Ishikawa (cell line): ENCODE results near the gene INAFM2.

Experiments used
- CEBPB ChIP-seq: IDR thresholded peaks from 2 replicates; pipeline ENCODE4 v1.6.1; 2012
- CREB1 ChIP-seq: IDR thresholded peaks from 2 replicates; pipeline ENCODE4 v1.6.1; 2012; ENCODE audit warnings: low read depth
- EGR1 ChIP-seq: IDR thresholded peaks from 2 replicates; pipeline ENCODE4 v1.6.1; 2012
- EP300 ChIP-seq: IDR thresholded peaks from 2 replicates; pipeline ENCODE4 v1.6.1; 2012; ENCODE audit warnings: borderline replicate concordance
- FOXM1 ChIP-seq: IDR thresholded peaks from 2 replicates; pipeline ENCODE4 v1.6.1; 2012; ENCODE audit warnings: low read depth, borderline replicate concordance
- NFIC ChIP-seq: IDR thresholded peaks from 2 replicates; pipeline ENCODE4 v1.6.1; 2012
- RAD21 ChIP-seq: IDR thresholded peaks from 2 replicates; pipeline ENCODE4 v1.6.1; 2012; ENCODE audit warnings: low read depth
- TAF1 ChIP-seq: IDR thresholded peaks from 2 replicates; pipeline ENCODE4 v1.6.1; 2012; ENCODE audit warnings: low read depth, mild to moderate bottlenecking
- TCF12 ChIP-seq: IDR thresholded peaks from 2 replicates; pipeline ENCODE4 v1.6.1; 2012; ENCODE audit warnings: low read depth
- TEAD4 ChIP-seq: IDR thresholded peaks from 2 replicates; pipeline ENCODE4 v1.6.1; 2012
- YY1 ChIP-seq: IDR thresholded peaks from 2 replicates; pipeline ENCODE4 v1.6.1; 2012; ENCODE audit warnings: low read depth
- ZBTB7A ChIP-seq: IDR thresholded peaks from 2 replicates; pipeline ENCODE4 v1.6.1; 2012; ENCODE audit warnings: low read depth
- TF ChIP-seq, protein P1 (sequence below): IDR thresholded peaks from 2 replicates; pipeline ENCODE4 v1.6.1; 2012; ENCODE audit warnings: low read depth, mild to moderate bottlenecking
- TF ChIP-seq, protein P2 (sequence below): IDR thresholded peaks from 2 replicates; pipeline ENCODE4 v1.6.1; 2012
- TF ChIP-seq, protein P3 (sequence below): IDR thresholded peaks from 2 replicates; pipeline ENCODE4 v1.6.1; 2012

INAFM2 gene

DNA sequence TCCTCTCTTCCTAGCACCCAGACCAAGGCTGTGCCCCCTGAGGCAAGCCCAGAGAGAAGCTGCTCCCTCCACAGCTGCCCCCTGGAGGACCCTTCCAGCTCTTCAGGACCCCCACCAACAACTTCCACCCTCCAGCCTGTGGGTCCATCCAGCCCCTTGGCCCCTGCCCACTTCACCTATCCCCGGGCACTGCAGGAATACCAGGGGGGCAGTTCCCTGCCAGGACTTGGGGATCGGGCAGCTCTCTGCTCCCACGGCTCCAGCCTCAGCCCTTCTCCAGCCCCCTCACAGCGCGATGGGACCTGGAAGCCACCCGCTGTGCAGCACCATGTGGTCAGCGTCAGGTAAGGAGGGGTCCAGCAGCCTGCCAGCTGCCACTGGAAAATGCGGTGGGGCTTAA, 40.1 kb downstream of the INAFM2 start:
- TF ChIP-seq CEBPB, result no peak
- no peak for TF ChIP-seq FOXM1
- no peak for TF ChIP-seq EGR1
- TF ChIP-seq, protein P1, sequence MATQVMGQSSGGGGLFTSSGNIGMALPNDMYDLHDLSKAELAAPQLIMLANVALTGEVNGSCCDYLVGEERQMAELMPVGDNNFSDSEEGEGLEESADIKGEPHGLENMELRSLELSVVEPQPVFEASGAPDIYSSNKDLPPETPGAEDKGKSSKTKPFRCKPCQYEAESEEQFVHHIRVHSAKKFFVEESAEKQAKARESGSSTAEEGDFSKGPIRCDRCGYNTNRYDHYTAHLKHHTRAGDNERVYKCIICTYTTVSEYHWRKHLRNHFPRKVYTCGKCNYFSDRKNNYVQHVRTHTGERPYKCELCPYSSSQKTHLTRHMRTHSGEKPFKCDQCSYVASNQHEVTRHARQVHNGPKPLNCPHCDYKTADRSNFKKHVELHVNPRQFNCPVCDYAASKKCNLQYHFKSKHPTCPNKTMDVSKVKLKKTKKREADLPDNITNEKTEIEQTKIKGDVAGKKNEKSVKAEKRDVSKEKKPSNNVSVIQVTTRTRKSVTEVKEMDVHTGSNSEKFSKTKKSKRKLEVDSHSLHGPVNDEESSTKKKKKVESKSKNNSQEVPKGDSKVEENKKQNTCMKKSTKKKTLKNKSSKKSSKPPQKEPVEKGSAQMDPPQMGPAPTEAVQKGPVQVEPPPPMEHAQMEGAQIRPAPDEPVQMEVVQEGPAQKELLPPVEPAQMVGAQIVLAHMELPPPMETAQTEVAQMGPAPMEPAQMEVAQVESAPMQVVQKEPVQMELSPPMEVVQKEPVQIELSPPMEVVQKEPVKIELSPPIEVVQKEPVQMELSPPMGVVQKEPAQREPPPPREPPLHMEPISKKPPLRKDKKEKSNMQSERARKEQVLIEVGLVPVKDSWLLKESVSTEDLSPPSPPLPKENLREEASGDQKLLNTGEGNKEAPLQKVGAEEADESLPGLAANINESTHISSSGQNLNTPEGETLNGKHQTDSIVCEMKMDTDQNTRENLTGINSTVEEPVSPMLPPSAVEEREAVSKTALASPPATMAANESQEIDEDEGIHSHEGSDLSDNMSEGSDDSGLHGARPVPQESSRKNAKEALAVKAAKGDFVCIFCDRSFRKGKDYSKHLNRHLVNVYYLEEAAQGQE, result no peak
- no peak for TF ChIP-seq EP300
- no peak for TF ChIP-seq NFIC
- no peak for TF ChIP-seq TCF12
- TF ChIP-seq, protein P2, sequence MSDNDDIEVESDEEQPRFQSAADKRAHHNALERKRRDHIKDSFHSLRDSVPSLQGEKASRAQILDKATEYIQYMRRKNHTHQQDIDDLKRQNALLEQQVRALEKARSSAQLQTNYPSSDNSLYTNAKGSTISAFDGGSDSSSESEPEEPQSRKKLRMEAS, result no peak
- no peak for TF ChIP-seq YY1
- no peak for TF ChIP-seq CREB1
- no peak for TF ChIP-seq RAD21

DNA sequence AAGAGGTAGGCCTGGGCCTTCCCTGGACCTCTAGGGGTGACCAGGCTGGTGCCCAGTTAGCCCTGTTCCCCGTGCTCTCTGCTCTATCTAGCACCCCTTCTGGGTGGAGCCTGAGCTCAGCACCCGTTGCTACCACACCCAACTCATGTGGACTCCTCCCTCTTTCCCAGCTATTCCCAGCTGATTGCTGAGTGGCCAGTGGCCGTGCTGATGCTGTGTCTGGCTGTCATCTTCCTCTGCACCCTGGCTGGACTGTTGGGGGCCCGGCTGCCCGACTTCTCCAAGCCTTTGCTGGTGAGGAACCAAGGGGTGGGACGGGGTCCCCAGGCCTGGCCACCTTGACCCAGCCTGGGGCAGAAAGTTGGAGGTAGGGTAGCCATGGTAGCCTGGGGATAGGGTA, 40.8 kb downstream of the INAFM2 start:
- TF ChIP-seq TCF12 (no peak), RAD21 (no peak), NFIC (no peak)
- TF ChIP-seq, protein P1, result no peak

GRCh38 chr15:40365016-40365415, 41.5 kb downstream of the INAFM2 start:
- TF ChIP-seq, protein P1, result no peak
- TF ChIP-seq NFIC (no peak), RAD21 (no peak)

GRCh38 chr15:40365624-40366456, 42.3 kb downstream of the INAFM2 start:
- TF ChIP-seq, protein P3, sequence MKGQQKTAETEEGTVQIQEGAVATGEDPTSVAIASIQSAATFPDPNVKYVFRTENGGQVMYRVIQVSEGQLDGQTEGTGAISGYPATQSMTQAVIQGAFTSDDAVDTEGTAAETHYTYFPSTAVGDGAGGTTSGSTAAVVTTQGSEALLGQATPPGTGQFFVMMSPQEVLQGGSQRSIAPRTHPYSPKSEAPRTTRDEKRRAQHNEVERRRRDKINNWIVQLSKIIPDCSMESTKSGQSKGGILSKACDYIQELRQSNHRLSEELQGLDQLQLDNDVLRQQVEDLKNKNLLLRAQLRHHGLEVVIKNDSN, result no peak
- no peak for TF ChIP-seq TCF12

GRCh38 chr15:40366457-40367370, 43.2 kb downstream of the INAFM2 start:
- TF ChIP-seq, protein P3, result no peak
- TF ChIP-seq CEBPB (no peak), TEAD4 (no peak), NFIC (no peak), ZBTB7A (no peak), EP300 (no peak), FOXM1 (no peak), EGR1 (no peak), RAD21 (no peak), CREB1 (no peak), TCF12 (no peak), YY1 (no peak), TAF1 (no peak)
- TF ChIP-seq, protein P2, result no peak
- TF ChIP-seq, protein P1, result no peak
